LHCN-M2 (cell line): ENCODE measurements around the gene DNAJC13. TPM values are rescaled to one million over a fixed set of nuclear protein-coding genes. Genes with fewer than 3 reads are reported as not detected.

Source experiments
- total RNA-seq: library from RNA; depleted of rRNA; stranded (reverse); fragments of >200 nt; gene quantifications from 2 replicates; pipeline ENCODE4 v1.2.3, GENCODE V29; 2014; rRNA removed

The DNAJC13 gene
- total RNA-seq, 1 experiment from 2014 or later: 52.6 TPM

Other genes starting within 250 kb of the DNAJC13 start
- gene ACP3, start 100.1 kb upstream of the DNAJC13 start, total RNA-seq: 0.80 and 1.7 TPM in 2 replicates
- gene ACKR4, start 179.8 kb downstream of the DNAJC13 start, total RNA-seq: not detected in 2 replicates
- gene ACAD11, start 242.3 kb downstream of the DNAJC13 start, total RNA-seq: 13.1 and 24.5 TPM in 2 replicates
- 40.4 and 45.7 TPM in 2 replicates for gene UBA5, start 242.8 kb downstream of the DNAJC13 start, total RNA-seq